ENCODE measurements around the gene CREM.

Gene CREM

DNA sequence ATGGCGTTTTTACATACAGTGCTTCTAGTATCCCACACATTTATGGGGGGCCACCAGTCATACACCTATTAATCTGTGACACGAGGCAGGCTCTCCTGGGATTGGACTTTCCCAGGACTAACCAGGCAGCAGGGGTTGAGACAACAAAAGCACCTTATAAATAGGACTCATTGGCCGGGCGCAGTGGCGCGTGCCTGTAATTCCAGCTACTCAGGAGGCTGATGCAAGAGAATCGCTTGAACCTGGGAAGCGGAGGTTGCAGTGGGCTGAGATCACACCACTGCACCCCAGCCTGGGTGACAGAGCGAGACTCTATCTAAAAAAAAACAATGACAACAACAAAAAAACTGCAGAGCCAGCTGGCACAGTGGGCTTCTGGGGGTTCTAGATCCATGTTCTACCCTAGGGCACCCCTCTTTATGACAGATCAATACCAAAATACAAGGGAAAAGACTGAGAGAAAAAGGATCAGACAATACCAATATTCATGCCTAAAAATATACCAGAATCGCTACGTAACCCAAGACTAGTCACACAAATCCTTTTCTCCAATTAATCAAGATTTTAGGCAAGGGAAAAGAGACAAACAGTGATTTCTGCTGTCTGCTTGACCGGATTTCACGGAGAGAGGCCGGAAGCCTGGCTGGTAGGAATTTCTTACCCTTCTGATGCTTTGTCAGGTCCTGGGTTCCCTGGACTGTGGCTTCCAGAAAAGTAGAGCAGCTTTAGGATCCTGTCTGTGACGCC lies 111.3 kb downstream of the CREM start:
- Histone ChIP-seq H3K9me3 (ENCODE audit: low read length) (no peaks in the 10 kb centered on the region), H3K4me1 (ENCODE audit: insufficient read depth, low read length) (no peaks in the 10 kb centered on the region), H2AFZ (ENCODE audit: low read depth, low read length) (no peak overlapping the region), H3K4me3 (ENCODE audit: low read length) (no peak overlapping the region), H3K36me3 (ENCODE audit: insufficient read depth, low read length) (no peaks in the 10 kb centered on the region), H3K27me3 (ENCODE audit: insufficient read depth, low read length) (no peaks in the 10 kb centered on the region)

DNA sequence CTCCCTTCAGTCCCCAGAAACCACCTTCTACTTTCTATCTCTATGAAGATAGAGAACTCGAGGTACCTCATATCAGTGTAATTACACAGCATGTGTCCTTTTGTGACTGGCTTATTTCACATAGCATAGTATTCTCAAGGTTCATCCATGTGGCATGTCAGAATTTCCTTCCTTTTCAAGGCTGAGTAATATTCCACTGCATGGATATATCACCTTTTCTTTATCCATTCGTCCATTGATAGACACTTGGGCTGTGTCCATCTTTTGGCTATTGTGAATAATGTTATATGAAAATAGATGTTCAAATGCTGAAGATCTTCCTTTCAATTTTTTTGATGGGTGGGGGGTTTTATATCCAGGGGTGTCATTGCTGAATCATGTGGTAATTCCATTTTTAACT lies 117.9 kb downstream of the CREM start:
- no peaks in the 10 kb centered on the region for H3K36me3 ChIP-seq (ENCODE audit: insufficient read depth, low read length)
- H3K4me3 ChIP-seq (ENCODE audit: low read length) = no peak overlapping the region
- no peaks in the 10 kb centered on the region for H3K27me3 ChIP-seq (ENCODE audit: insufficient read depth, low read length)
- H3K9me3 ChIP-seq (ENCODE audit: low read length) = no peaks in the 10 kb centered on the region
- no peaks in the 10 kb centered on the region for H3K4me1 ChIP-seq (ENCODE audit: insufficient read depth, low read length)
- H2AFZ ChIP-seq (ENCODE audit: low read depth, low read length) = no peak overlapping the region

DNA sequence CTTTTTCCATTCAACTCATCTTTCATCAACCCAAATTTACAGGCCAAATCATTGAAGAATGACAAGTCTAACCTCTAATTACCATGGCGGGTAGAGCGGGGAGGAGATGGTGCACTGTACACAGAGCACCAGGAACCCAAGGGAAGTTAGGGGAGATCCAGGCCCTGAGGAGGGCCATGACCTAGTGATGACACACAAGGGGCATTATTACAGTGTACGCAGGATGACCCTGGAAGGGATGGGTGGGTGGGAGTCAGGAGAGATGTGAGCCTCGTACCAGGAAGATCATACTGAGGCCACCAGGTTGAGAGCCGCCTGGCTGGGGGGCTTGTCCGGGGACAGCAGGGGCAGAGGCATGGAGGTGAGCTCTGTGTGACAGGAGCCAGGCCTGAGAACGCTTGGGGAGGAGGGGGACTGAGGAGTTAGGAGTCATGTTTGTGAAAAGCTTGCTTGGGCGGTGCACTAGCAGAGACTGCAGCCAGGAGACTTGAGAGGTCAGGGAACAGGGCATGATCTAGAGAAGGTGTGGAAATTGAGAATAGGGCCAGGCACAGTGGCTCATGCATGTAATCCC lies 120.2 kb downstream of the CREM start:
- no peaks in the 10 kb centered on the region for H3K27me3 ChIP-seq (ENCODE audit: insufficient read depth, low read length)
- H3K36me3 ChIP-seq (ENCODE audit: insufficient read depth, low read length) = no peaks in the 10 kb centered on the region
- H2AFZ ChIP-seq (ENCODE audit: low read depth, low read length) = no peak overlapping the region
- no peaks in the 10 kb centered on the region for H3K4me1 ChIP-seq (ENCODE audit: insufficient read depth, low read length)
- no peak overlapping the region for H3K4me3 ChIP-seq (ENCODE audit: low read length)
- no peaks in the 10 kb centered on the region for H3K9me3 ChIP-seq (ENCODE audit: low read length)

DNA sequence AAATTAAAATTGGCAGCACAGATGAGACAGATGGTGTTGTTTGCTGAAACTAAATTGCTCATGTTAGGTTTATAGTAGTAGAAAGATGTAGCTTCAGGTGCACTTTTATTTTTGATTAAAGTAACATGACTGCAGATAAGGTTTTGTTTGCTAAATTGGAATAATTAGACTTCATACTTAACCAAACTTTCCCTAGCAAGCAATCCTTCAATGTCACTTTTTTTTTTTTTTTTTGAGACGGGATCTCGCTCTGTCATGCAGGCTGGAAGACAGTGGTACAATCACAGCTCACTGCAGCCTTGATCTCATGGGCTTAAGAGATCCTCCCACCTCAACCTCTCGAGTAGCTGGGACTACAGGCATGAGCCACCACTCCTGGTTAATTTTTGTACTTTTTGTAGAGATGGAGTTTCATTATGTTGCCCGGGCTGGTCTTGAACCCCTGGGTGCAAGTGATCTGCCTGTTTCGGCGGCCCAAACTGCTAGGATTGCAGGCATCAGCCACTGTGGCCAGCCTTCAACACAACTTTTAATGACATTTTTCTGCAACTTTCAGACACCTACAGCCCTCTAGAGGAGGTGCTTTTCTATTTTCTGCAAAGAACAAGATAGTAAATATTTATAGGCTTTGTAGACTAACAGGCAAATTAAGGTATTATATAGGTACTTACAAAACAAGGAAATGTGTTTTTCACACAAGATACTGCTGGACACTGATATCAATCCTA lies 124.9 kb downstream of the CREM start:
- Histone ChIP-seq H3K27me3 (ENCODE audit: insufficient read depth, low read length) (no peaks in the 10 kb centered on the region), H3K4me3 (ENCODE audit: low read length) (no peak overlapping the region), H3K9me3 (ENCODE audit: low read length) (no peaks in the 10 kb centered on the region), H2AFZ (ENCODE audit: low read depth, low read length) (no peak overlapping the region), H3K4me1 (ENCODE audit: insufficient read depth, low read length) (no peaks in the 10 kb centered on the region), H3K36me3 (ENCODE audit: insufficient read depth, low read length) (no peaks in the 10 kb centered on the region)

DNA sequence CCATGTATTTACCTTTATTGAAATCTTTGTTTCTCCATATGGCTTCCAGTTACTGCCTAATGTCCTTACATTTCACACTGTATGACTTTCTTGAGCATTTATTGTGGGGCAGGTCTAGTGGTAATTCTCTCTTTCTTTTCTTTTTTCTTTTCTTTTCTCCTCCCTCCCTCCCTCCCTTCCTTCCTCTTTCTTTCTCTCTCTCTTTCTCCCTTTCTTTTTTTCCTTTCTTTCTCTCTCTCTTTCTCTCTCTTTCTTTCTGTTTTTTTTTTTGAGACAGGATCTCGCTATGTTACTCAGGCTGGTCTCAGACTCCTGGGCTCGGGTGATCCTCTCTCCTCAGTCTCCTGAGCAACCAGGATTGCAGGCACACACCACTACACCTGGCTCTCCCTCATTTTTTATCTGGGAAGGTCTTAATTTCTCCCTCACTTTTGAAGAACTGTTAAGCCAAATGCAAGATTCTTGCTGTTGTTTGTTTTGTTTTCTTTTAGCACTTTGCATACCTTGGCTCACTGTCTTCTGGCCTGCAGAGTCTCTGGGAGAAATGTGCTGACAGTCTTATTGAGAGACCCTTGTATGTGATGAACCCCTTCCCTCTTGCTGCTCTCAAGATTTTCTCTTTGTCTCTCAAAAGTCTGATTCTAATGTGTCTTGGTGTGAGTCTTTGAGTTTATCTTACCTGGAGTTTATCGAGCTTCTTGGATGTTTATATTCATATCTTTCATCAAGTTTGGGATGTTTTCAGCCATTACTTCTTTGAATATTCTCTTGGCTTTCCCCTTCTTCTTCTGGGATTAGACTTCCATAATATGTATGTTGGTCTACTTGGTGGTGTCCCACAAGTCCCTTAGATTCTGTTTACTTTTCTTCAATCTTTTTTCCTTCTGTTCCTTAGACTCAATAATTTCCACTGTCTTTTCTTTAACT lies 130.7 kb downstream of the CREM start:
- Histone ChIP-seq H3K4me1 (ENCODE audit: insufficient read depth, low read length) (no peaks in the 10 kb centered on the region), H3K9me3 (ENCODE audit: low read length) (no peaks in the 10 kb centered on the region), H3K36me3 (ENCODE audit: insufficient read depth, low read length) (no peaks in the 10 kb centered on the region), H3K4me3 (ENCODE audit: low read length) (no peak overlapping the region), H2AFZ (ENCODE audit: low read depth, low read length) (no peak overlapping the region), H3K27me3 (ENCODE audit: insufficient read depth, low read length) (no peaks in the 10 kb centered on the region)

DNA sequence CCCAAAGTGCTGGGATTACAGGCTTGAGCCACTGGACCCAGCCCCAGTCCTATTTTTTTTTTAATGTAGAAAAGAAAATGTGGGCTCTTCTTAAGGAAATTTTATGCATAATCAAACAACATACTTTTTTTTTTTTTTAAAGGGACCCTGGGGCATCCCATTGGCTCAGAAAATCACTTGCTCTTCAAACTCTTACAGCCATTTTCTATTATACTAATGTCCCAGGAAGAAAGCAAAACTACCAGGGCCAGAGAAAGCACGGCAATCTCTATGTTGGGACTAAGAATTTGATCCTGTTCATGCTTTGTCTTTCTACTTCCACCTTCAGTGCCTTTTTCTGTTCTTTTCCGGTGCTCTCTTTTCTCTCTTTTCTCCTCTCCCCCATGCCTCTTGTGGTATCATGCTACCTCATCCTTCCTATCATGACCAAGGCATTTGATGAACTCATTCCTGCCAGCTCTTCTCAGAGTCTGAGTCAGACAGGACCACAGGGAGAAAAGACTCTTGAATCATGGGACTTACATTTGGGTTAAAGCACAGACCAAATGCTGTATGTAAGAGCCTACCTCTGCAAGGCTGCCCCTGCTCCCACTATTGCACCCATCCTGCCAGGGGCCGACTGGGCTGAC lies 133.2 kb downstream of the CREM start:
- Histone ChIP-seq H2AFZ (ENCODE audit: low read depth, low read length) (no peak overlapping the region), H3K27me3 (ENCODE audit: insufficient read depth, low read length) (no peaks in the 10 kb centered on the region), H3K36me3 (ENCODE audit: insufficient read depth, low read length) (no peaks in the 10 kb centered on the region), H3K9me3 (ENCODE audit: low read length) (no peaks in the 10 kb centered on the region), H3K4me3 (ENCODE audit: low read length) (no peak overlapping the region), H3K4me1 (ENCODE audit: insufficient read depth, low read length) (no peaks in the 10 kb centered on the region)

DNA sequence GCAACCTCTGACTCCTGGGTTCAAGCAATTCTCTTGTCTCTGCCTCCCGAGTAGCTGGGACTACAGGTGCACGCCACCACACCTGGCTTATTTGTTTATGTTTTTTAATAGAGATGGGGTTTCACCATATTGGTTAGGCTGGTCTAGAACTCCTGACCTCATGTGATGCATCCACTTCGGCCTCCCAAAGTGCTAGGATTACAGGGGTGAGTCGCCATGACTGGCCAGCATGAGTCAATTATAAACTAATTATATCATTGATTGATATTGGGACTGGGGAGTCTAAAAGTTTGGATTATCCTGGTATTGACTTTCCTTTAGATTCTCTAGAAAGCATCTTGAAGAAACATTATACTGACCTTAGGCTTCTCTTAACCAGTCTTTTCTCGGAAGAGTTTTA lies 135.8 kb downstream of the CREM start:
- H3K9me3 ChIP-seq (ENCODE audit: low read length) = no peaks in the 10 kb centered on the region
- H3K27me3 ChIP-seq (ENCODE audit: insufficient read depth, low read length) = no peaks in the 10 kb centered on the region
- H3K4me3 ChIP-seq (ENCODE audit: low read length) = no peak overlapping the region
- H3K36me3 ChIP-seq (ENCODE audit: insufficient read depth, low read length) = no peaks in the 10 kb centered on the region
- no peak overlapping the region for H2AFZ ChIP-seq (ENCODE audit: low read depth, low read length)
- no peaks in the 10 kb centered on the region for H3K4me1 ChIP-seq (ENCODE audit: insufficient read depth, low read length)
